ENCODE data around the gene PTPN3.

- TF ChIP-seq POLR2A (IDR thresholded peaks at IDR 0.05; ENCODE audit: low read length), result no peak
- TF ChIP-seq GATA1 (IDR thresholded peaks at IDR 0.05; ENCODE audit: low read depth, low read length), result no peak
These were observed 21.3 kb upstream of the PTPN3 start for GRCh38 chr9:109519366-109519765.

All from erythroblast (primary cell).